Daoy (cell line): ENCODE results near the gene LNP1. TPM values are rescaled to one million over a fixed set of nuclear protein-coding genes. Genes with fewer than 3 reads are reported as not detected.
A peak's percentile ranks its signal among the peaks of the same experiment; 100 is the strongest.
"Not testable (repeated sequence)": the region's sequence is repeated elsewhere in the genome, so short reads cannot be mapped to it uniquely, and the experiment has no call there.

Experiments
- DNase-seq: peaks from one replicate; pipeline ENCODE4 v3.0.0-alpha.2; 2015; ENCODE audit warnings: low read depth
- total RNA-seq: library from RNA; depleted of rRNA; stranded (reverse); fragments of >200 nt; shearing (Covaris generic); gene quantifications from 2 replicates; pipeline ENCODE4 v1.2.3, GENCODE V29; 2014; rRNA removed

The LNP1 gene
- 7.1 and 8.3 TPM in 2 replicates for total RNA-seq

- DNase-seq, result peak; percentile 98
Observed at GRCh38 chr3:100400780-100401673, at the start of gene LNP1, which contains the start of gene TOMM70. Gene LNP1 (plus strand): TSS chr3:100401539. CDS start chr3:100429730, 28,191 bp downstream. Gene TOMM70 (minus strand): TSS chr3:100401089. CDS start chr3:100400949, 140 bp downstream.

- DNase-seq, result not testable (repeated sequence)
Observed at GRCh38 chr3:100351770-100352169, 49.6 kb upstream of the LNP1 start.

DNA sequence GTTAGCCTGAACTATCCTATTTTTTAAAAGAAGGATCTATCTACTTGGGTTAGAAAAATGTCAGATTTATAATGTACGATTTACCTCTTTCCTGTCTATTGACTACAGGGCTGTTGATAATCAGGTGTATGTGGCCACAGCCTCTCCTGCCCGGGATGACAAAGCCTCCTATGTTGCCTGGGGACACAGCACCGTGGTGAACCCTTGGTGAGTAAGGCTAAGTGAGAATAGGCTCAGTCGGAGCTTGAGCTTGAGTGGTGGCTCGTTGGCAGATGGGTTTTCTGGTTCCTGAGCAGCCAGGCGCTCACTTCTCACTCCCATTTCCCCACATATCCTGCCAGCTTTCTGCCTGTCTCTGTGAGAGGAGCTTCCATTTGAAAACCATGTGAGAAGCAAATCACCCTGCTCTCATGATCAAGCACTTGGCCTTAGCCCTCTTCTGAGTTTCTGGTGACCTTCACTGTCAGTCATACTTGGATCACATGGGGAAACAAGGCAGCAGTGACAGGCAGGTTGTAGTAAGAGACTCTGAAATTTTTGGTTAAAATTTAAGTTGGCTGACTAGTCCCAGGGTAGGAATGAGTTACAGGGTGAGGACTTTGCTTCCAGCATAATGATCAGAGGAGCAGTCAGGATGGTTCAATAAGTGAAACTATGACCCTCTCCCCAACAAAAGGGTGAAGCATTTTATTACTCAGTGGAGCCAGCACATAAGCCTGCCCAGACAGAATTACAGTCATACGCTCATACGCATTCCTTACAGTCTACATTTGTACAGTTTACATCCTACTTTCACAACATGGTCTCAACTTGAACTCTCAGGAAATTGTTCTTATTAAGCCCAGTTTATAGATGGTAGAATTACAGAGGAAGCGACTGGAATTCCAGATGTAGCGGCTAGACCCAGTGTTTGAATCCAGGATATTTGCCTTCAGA lies 48.8 kb upstream of the LNP1 start:
- DNase-seq, result no peak

DNA sequence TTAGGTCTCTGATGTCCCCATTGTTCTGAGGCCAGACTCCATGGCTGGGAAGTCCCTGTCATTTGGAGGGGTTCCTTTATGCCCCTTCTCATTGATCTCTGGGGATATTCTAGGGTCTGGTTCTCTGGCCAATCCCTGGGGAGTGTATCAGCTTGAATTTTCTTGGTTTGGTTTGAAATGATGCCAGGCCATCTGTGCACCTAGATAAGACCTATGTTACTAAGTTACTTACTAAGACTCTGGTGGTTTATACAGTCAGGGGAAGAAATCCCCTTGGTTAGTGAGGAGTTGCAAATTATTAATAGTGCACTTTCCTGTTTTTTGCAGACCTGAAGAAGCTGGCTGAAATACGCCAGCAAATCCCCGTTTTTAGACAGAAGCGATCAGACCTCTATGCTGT lies 46.5 kb upstream of the LNP1 start:
- no peak for DNase-seq

GRCh38 chr3:100358413-100358812 lies 42.9 kb upstream of the LNP1 start:
- DNase-seq, result no peak

DNA sequence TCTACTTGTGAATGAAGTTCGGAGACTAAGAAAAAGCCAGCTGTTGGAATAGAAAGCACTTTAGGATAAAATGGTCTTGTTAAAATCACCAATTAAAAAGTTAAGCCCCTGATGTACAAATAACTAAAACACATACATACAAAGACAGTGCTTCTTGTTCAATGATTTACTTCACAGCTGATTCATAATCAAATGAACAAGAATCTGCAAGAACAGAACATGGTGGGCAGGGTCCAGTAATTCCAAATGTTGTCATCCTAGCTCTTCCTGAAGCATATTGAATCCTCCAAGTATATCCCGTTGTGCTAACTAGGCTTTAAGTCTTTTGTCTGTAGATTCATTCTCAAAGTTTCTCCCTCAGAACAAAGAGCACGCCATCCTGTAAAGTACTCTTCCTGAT lies 42.3 kb upstream of the LNP1 start:
- no peak for DNase-seq

DNA sequence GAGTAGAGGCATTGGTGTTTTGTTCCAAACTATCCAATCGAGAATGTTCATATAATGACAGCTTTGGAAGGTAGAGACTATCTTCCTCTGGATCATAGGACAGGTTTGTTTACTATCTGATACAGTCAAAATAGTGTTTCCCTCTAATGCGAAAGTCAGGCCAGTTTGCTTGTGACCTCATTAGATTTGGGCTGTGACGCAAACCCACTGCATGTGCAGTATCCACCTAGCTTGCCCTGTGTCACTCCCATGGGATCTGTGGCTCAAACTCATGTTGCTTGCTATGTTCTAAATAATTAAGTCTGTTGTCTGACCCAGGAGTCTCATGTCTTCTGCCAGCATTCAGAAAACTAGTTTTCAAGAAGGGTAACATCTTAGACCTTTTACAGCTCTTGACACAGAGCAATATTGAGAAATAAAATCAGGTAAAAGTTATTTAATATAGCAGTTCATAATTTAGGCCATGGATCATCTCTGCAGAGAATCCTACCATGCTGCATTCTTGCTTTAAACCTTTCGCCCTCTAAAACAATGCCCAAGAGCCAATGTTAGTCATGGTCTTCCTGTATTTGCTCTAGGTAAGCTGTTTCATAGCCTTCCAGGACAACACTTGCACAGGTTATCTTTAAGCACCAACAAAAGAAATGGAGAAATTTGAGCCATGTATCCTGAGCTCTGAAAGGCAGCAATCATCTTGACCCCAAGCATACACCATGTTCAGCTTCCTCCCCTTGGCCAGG lies 40.4 kb upstream of the LNP1 start:
- no peak for DNase-seq

DNA sequence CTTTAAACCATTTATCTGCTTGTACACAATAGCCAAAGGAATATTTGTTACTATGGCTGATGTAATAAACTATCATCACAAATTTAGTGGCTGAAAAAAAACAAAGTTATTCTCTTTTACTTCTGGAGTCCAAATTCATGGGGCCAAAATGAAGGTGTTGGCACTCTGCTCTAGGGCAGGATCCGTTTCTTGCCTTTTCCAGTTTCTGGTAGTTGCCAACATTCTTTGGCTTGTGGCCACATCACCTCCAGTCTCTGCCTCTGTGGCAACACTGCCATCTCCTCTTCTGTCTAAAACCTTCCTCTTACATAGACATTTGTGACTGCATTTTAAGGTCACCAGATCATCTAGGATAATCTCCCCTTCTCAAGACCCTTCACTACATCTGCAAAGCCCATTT lies 39.4 kb upstream of the LNP1 start:
- no peak for DNase-seq

GRCh38 chr3:100364421-100364820 lies 36.9 kb upstream of the LNP1 start:
- DNase-seq, result no peak

GRCh38 chr3:100366424-100366823 lies 34.9 kb upstream of the LNP1 start:
- DNase-seq, result no peak

DNA sequence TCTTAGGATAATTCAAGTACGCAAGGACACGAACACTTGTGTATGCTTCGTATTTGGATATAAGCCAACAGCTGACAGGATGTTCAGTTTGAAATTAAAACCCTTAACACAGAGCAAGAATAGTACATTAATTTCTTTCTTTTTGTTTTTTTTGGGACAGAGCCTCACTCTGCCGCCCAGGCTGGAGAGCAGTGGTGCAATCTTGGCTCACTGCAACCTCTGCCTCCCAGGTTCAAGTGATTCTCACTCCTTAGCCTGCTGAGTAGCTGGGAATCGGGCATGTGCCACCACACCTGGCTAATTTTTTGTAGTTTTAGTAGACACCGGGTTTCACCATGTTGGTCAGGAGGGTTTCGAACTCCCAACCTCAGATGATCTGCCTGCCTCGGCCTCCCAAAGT lies 32.9 kb upstream of the LNP1 start:
- DNase-seq, result no peak

GRCh38 chr3:100370756-100371155 lies 30.6 kb upstream of the LNP1 start:
- DNase-seq, result no peak

DNA sequence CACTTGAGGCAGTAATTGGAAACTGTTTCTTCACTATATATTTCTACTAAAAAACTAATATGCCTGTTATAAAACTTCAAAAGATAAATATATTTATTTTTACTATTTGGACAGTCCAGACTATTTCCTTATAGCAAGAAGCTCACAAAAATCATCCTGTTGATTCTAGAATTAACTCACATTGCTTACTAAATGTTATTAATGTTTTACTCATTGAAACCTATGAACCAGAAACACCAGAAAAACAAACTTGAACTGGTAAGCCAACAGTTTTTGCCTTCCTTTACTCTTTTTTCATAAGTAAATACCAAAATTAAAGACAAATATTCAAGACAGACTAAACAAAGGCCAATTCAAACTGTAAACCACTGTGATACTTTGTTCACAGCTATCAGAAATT lies 26.8 kb upstream of the LNP1 start:
- DNase-seq, result no peak

DNA sequence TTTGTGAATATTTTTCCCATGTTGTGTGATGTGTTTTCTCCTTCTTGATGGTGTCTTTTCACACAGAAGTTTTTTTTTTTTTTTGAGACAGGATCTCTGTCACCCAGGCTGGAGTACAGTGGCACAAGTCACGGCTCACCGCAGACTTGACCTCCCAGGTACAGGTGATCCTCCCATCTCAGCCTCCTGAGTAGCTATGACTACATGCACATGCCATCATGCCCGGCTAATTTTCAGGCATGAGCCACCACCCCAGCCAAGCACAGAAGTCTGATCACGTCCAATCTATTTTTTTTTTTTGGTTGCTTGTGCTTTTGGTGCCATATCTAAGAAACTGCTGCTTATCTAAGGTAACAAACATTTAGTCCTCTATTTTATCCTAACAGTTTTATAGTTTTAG lies 25.0 kb upstream of the LNP1 start:
- DNase-seq, result no peak

DNA sequence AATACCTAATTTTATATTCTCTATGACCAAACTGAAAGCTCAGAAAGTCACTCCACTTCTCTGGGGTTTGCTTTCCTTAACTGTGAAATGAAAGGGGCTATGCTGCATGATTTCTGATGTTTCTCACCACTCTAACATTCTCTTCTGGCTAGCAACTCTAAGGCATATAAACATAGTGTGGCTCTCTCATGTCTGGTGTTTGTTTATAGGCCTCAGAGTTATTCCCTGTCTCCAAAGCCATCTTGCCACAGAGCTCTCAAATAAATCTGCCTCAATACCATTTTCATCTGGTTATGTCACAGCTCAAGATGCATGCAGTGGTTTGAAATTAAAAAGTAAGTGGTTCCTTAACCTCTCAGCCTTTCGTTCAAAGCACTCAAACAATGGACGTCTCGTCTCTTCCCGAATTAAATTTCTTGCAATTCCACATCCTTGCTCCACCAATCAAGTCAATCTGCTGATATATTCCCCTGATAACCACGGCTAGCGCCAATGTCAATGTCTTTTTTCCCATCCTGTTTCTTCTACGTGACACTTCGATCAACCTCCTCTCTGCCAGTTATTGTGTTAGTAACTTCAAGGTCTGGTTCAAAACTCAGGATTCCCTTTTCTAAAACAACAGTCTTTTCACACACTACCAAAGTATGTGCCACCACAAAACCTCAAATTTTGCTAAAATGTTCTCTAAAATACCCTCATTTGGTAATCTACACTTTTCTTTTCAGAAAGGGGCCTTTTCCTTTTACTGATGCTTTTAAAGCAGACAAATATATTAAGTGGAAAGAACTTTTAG lies 16.4 kb upstream of the LNP1 start:
- no peak for DNase-seq

DNA sequence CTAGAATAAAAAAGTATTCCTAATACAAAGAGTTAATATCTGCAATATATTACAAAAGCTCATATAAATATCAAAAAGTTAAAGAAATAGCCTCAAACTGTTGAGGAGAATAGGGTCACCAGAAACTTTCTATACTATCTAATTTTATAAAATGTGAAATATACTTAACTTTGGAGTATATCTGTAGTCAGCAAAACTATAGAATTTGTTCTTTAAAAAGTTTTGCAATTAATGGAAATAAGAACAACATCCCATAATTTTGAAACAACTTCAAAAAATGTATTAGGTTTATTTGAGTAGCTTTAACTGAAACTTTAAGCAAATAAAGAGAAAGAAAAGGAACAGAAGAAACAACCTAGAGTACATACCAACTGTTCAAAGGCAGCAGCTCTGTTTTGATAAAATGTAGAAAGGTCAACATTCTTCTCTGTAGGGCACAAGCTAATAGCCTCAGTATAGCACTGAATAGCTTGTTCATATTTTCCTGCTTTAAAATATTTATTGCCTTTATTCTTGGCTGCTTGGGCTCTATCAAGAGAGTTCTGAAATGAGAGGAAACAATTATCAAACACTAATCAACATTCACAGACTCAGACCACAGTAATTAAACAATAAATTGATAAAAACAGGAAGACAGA lies 14.8 kb upstream of the LNP1 start:
- no peak for DNase-seq

- no peak for DNase-seq
Observed at GRCh38 chr3:100389025-100389424, 12.3 kb upstream of the LNP1 start.

GRCh38 chr3:100395679-100396431 lies 5.5 kb upstream of the LNP1 start:
- DNase-seq, result no peak

DNA sequence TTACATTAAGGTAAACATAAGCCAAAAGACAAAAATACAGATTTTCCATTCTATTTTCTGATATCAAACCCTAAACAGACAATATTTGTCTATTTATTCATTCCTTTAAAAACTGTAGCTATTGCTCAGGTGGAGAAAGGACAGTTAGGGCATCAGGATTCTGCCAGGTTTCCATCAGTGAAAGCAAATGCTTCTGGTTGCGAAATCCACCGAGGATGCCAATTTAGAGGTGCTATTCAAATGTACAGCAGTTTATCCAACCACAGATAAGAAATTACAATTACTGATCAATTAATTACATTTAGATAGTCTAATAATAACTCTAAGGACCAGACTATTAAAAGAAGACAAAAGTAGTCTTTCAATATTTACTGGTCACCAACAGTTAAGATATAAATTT lies 4.4 kb upstream of the LNP1 start:
- no peak for DNase-seq
